Motor neuron (in vitro differentiated cells): ENCODE measurements around the gene ADAM15. TPM values are rescaled to one million over a fixed set of nuclear protein-coding genes. Genes with fewer than 3 reads are reported as not detected.

Source experiments
- ATAC-seq, 8 experiments: fragments of 200-7000 bp; cut with Tn5 transposase; replicated peaks in 6 of 8; 2 replicates each; pipeline ENCODE4 v1.8.0; 2021; ENCODE audit warnings: mild to moderate bottlenecking in 8 of 8, moderate library complexity in 8 of 8
- H3K27ac ChIP-seq, 2 donors: fragments of 250-450 bp; sonication (Bioruptor Pico); 2 replicates each; pipeline ENCODE4 v1.9.0; 2021; ENCODE audit warnings: antibody characterized with exemption in 2 of 2, mild to moderate bottlenecking in 2 of 2, moderate library complexity in 1 of 2
- H3K4me1 ChIP-seq, 2 donors: fragments of 250-450 bp; sonication (Bioruptor Pico); replicated peaks in 1 of 2; 2 replicates each; pipeline ENCODE4 v1.6.1; 2021; ENCODE audit warnings: antibody characterized with exemption in 2 of 2, mild to moderate bottlenecking in 2 of 2, moderate library complexity in 1 of 2
- H3K4me3 ChIP-seq, 5 donors: fragments of 250-450 bp; sonication (Bioruptor Pico); 2 replicates each; pipeline ENCODE4 v1.9.0; 2021; ENCODE audit warnings: antibody characterized with exemption in 5 of 5, mild to moderate bottlenecking in 5 of 5, moderate library complexity in 4 of 5
- WGBS, 10 experiments: fragments of 450-650 bp; shearing (Covaris generic); methylation state at CpG; one replicate each; pipeline ENCODE4 v1.0.0; 2022; 5-methylcytosine and 5-hydroxymethylcytosine counted together
- in situ Hi-C, 9 experiments: fragments of 400-800 bp; cut with MboI; loops; one replicate each; pipeline ENCODE4 v1.15.0; 2021; ENCODE audit warnings: low sequenced_read_pairs in 9 of 9, low pct_unique_long_range_greater_than_20kb in 2 of 9; ENCODE audit not compliant: unreplicated experiment in 9 of 9
- total RNA-seq, 8 experiments: library from RNA; unstranded; fragments of 300-600 nt; gene quantifications; 2 replicates each; pipeline versions ENCODE4 v1.2.3 to v1.2.4, GENCODE V29; 2022

The ADAM15 gene
- total RNA-seq, 8 experiments from 2014 or later = 15.7 to 76.9 (median 28.1) TPM

GRCh38 chr1:155040358-155041093 lies 10.6 kb upstream of the ADAM15 start:
- no peak overlapping the region for H3K27ac ChIP-seq
- no peaks in the 10 kb centered on the region for H3K4me1 ChIP-seq
- in situ Hi-C loops = no loop called here
- no peak for ATAC-seq
- H3K4me3 ChIP-seq = no peak overlapping the region
- 75 to 100% (median 83%) methylated on average over 1 to 10 of the region's 14 CpGs; no CpG with 5 or more reads in 3 of the 10 experiments for WGBS, 10 experiments

DNA sequence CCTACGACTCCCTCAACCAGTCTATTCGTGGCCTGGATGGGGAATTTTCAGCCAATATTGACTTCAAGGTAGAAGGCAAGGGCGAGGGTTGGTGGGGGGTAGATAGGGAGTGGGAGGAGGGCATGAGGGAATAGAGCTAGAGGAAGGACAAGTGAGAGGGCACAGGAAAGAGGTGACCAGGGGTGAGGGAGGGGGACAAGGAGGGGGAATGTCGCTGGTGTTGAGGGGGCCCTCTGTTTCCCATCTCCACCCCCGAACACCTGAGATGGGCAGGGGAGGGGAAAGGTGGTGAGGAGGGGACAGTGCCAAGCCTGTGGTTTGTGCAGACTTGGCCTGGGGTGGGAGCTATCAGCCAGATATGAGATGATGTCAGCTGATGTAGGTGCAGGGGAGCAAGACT lies 8.3 kb upstream of the ADAM15 start:
- ATAC-seq = no peak
- in situ Hi-C loops = no loop called here
- WGBS, 10 experiments = 37 to 57% (median 53%) methylated on average over 1 to 2 of the region's 5 CpGs; no CpG with 5 or more reads in 7 of the 10 experiments
- Histone ChIP-seq H3K4me3 (no peak overlapping the region), H3K27ac (no peak overlapping the region), H3K4me1 (no peaks in the 10 kb centered on the region)

- Histone ChIP-seq H3K4me1 (no peaks in the 10 kb centered on the region), H3K4me3 (no peak overlapping the region), H3K27ac (no peak overlapping the region)
- no peak for ATAC-seq
- 58 to 88% (median 83%) methylated on average over 3 to 11 of the region's 12 CpGs; no CpG with 5 or more reads in 4 of the 10 experiments for WGBS, 10 experiments
- in situ Hi-C loops = no loop called here
These were observed 7.8 kb upstream of the ADAM15 start for GRCh38 chr1:155043301-155043702.

DNA sequence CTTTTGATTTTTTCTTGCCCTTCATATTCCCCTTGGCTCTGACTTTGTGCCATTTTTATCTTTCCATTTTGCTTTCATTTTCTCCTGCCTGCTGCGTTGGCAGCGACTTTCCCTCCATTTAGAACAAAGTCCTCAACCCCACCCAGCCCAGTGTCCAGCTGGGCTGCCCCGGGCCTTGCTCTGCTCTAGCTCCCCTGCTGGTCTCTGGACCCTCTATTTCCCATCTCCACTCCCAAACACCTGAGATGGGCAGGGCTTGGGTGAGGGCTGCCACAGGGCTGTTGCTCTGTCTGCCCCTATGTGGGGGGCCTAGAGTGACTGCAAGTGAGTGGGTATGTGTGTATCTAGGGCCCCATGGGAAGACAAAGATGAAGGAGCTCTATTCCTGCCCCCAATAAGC lies 7.3 kb upstream of the ADAM15 start:
- in situ Hi-C loops = no loop called here
- ATAC-seq = no peak

DNA sequence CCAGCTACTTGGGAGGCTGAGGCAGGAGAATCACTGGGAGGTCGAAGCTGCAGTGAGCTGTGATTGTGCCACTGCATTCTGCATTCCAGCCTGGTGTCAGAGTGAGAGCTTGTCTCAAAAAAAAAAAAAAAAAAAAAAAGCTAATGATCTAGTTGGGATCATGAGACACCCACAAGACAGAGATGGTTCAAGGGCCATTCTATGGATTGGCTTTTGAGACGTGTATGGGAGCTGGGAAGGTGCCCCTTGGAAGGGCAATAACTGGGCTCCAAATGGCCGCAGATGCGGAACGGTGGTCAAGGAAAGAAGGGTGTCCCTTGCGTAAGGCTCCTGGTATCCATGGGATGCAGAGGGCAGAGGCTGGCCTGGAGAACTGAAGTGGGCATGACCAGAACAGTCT lies 6.8 kb upstream of the ADAM15 start:
- in situ Hi-C loops = no loop called here
- Histone ChIP-seq H3K27ac (no peak overlapping the region), H3K4me3 (no peak overlapping the region), H3K4me1 (peaks cover under 1 to 2% of the 10 kb centered on the region in 2 donors)
- WGBS, 10 experiments = 58 to 100% (median 92%) methylated on average over 1 to 6 of the region's 6 CpGs; no CpG with 5 or more reads in 4 of the 10 experiments
- no peak for ATAC-seq

More for the DNA sequence above, 7.3 kb upstream of the ADAM15 start:
- Histone ChIP-seq H3K27ac (no peak overlapping the region), H3K4me1 (no peaks in the 10 kb centered on the region), H3K4me3 (no peak overlapping the region)
- 50 to 100% (median 91%) methylated on average over 2 to 3 of the region's 3 CpGs; no CpG with 5 or more reads in 2 of the 10 experiments for WGBS, 10 experiments

- Histone ChIP-seq H3K4me1 (peaks cover 8% of the 10 kb centered on the region in 2 donors), H3K27ac (no peak overlapping the region), H3K4me3 (no peak overlapping the region)
- ATAC-seq = peak; percentile 71 to 99 (median 86)
- in situ Hi-C loops = no loop called here
- WGBS, 10 experiments = 29 to 86% (median 75%) methylated on average over 1 to 4 of the region's 7 CpGs; no CpG with 5 or more reads in 3 of the 10 experiments
These were observed 6.1 kb upstream of the ADAM15 start for GRCh38 chr1:155044812-155045657.

DNA sequence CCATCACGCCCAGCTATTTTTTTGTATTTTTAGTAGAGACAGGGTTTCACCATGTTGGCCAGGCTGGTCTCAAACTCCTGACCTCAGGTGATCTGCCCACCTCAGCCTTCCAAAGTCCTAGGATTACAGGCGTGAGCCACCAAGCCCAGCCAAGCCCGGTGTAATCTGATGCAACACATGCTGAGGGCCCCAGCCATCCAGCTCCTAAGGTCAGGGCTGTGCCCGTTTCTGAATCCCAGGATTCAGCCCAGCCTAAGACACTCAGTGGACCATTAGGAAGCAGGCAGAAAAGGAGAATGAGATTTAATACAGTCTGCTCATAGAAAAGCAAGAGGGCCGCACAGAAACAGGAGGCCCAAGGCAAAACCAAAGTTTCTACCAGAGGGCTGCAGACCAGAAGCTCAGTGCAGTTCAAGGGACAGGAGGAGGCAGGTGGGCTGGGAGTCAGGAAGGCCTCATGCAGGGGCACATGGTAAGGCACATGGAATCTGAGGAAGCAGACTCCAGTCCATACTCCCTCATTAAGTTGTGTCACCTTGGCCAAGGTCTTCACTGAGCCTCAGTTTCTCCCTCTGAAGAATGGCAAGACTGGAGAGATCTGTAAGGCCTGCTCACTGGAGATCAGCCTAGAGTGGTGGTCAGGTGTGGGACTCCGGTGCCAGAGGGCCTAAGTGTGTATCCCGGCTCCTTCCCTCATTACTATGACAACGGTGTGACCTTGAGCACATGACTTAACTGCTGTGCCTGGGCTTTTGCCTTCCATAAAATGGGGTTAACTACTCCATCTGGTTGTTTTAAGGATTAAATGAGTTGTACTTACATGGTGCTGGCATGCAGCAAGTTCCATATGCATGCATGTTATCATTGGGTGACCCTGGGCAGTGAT lies 2.4 kb upstream of the ADAM15 start:
- Histone ChIP-seq H3K27ac (no peak overlapping the region), H3K4me3 (no peak overlapping the region), H3K4me1 (peaks cover 20 to 21% of the 10 kb centered on the region in 2 donors)
- no peak for ATAC-seq
- 83 to 100% (median 90%) methylated on average over 2 to 8 of the region's 8 CpGs; no CpG with 5 or more reads in 1 of the 10 experiments for WGBS, 10 experiments
- in situ Hi-C loops = no loop called here

GRCh38 chr1:155049651-155050559 lies 1.2 kb upstream of the ADAM15 start:
- no peak for ATAC-seq
- WGBS, 10 experiments = 10 to 89% (median 31%) methylated on average over 1 to 9 of the region's 10 CpGs
- Histone ChIP-seq H3K4me3 (peak overlapping the region; percentile 51 to 66 (median 64)), H3K4me1 (peaks cover 20 to 21% of the 10 kb centered on the region in 2 donors), H3K27ac (peak overlapping the region; percentile 47 to 56)
- in situ Hi-C loops = loop anchor here in 5 of 9 experiments (25.0 kb wide), 3 partner anchors 88 to 563 kb away; partner anchors contain the start of genes CHRNB2 (in 3 of the 5), UBE2Q1 (in 3 of the 5), CKS1B (in 2 of the 5) and PBXIP1 (in 2 of the 5)

DNA sequence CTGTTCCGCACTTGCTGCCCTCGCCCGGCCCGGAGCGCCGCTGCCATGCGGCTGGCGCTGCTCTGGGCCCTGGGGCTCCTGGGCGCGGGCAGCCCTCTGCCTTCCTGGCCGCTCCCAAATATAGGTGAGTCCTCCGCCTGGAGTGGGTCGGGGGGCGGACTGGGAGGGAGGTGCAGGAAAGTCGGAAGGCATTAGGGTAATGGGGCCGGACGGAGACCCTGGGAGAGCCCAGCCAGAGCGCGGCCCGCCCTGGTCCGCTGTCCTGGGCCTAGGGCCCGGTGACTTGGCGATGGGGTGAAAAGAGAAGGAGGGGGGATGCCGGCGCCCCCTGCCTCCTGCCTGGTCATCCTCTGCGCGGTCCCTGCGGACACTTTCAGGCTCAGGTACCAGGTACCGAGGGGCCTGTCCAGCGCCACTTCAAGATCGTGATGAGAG lies 243 bp downstream of the ADAM15 start:
- 0 to 1% (median 0%) methylated on average over 3 to 19 of the region's 31 CpGs; no CpG with 5 or more reads in 6 of the 10 experiments for WGBS, 10 experiments
- peaks cover 20 to 21% of the 10 kb centered on the region in 2 donors for H3K4me1 ChIP-seq
- ATAC-seq = peak in 7 of 8 experiments; percentile 11 to 47 (median 39)
- H3K4me3 ChIP-seq = peak overlapping the region; percentile 51 to 66 (median 64)
- in situ Hi-C loops = loop anchor here in 5 of 9 experiments (25.0 kb wide), 3 partner anchors 89 to 564 kb away; partner anchors contain the start of genes CHRNB2 (in 3 of the 5), UBE2Q1 (in 3 of the 5), CKS1B (in 2 of the 5) and PBXIP1 (in 2 of the 5)
- no peak overlapping the region for H3K27ac ChIP-seq

- in situ Hi-C loops = loop anchor here in 5 of 9 experiments (25.0 kb wide), 3 partner anchors 90 to 565 kb away; partner anchors contain the start of genes CHRNB2 (in 3 of the 5), UBE2Q1 (in 3 of the 5), CKS1B (in 2 of the 5) and PBXIP1 (in 2 of the 5)
- Histone ChIP-seq H3K27ac (no peak overlapping the region), H3K4me3 (peak overlapping the region; percentile 51 to 66 (median 64)), H3K4me1 (peaks cover 20 to 21% of the 10 kb centered on the region in 2 donors)
- WGBS, 10 experiments = 0 to 9% (median 1%) methylated on average over 1 to 10 of the region's 27 CpGs; no CpG with 5 or more reads in 7 of the 10 experiments
- peak; percentile 2 to 15 (median 8) for ATAC-seq
These were observed 772 bp downstream of the ADAM15 start for GRCh38 chr1:155051777-155052398.
